Measurements from ENCODE around the gene NHSL2.

NHSL2 gene

DNA sequence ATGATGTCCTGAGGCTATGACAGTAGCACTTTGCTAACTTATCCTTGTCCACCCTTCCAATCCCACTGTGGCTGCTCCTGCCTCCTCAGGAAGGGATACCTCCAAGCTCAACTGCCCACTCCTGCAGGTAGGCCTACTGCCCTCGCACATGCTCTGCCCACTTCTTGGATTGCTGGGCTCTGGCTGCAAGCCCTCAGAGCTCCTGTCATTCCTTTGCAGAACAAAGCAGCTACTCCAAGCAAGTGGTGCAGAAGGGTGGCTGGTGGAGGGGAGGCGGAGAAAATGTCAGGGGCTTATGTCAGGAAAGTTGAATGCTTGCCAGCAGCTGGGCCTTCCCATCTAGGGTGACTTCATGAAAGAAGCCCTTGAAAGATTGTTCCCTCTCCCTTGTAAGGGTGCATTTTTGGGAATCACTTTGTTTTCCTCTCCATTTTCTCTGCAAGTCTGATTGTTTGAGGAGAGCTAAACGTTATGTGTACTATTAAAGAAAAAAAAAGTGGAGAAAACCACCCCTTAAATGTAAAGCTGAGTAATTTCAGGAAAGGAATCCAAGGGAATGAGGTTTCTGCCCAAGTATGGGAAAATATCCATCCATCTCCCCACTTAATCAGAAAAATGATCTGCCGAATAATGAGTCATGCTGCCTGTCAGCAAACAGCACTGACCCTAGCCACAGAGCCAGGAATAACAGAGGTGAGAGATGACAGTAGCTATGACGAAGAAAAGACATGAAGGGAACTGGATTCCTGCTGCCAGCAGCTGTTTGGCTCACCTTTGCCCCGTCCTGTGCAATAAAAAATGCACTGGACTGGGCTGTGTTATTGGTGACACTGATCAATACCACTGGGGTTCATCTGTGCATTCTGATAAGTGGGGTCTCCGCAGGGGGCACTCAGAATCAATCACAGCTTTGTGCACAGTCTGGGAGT is 119.1 kb downstream of the NHSL2 start:
- ChIA-PET CTCF (no interaction called here), POLR2A (ENCODE audit: low non-redundant PET) (no interaction called here)
- DNase-seq (ENCODE audit: low spot score) = peak; percentile 53
- H3K27ac ChIP-seq = no peak overlapping the region
- TF ChIP-seq CTCF (conservative IDR thresholded peaks at IDR 0.05; ENCODE audit: low read depth) = no peak

- H3K27ac ChIP-seq = no peak overlapping the region
- no peak for TF ChIP-seq CTCF (conservative IDR thresholded peaks at IDR 0.05; ENCODE audit: low read depth)
- ChIA-PET CTCF (no interaction called here), POLR2A (ENCODE audit: low non-redundant PET) (no interaction called here)
- DNase-seq (ENCODE audit: low spot score) = no peak
These were observed 119.8 kb downstream of the NHSL2 start for GRCh38 chrX:72030431-72030830.

DNA sequence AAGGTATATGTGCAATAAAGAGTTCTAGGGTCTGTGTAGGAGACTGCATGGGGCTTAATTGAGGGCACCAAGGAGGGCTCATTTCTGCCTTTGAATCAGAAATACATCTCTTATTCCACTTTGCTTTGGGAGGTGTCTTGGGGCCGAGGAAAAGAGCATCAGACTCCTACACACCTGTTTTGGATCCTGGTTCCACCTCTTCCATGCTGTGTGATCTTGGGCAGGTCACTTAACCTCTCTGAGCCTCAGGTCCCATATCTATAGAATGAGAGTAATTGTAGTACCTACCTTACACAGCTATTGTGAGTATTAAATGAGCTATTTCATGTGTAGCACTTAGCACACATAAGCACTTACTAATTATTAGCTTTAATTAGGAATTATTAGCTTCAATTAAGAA is 120.5 kb downstream of the NHSL2 start:
- ChIA-PET POLR2A (ENCODE audit: low non-redundant PET) (no interaction called here), CTCF (no interaction called here)
- TF ChIP-seq CTCF (conservative IDR thresholded peaks at IDR 0.05; ENCODE audit: low read depth) = no peak
- H3K27ac ChIP-seq = no peak overlapping the region
- no peak for DNase-seq (ENCODE audit: low spot score)

GRCh38 chrX:72031634-72032033 is 121.0 kb downstream of the NHSL2 start:
- CTCF ChIA-PET = no interaction called here
- POLR2A ChIA-PET (ENCODE audit: low non-redundant PET) = no interaction called here
- no peak overlapping the region for H3K27ac ChIP-seq
- TF ChIP-seq CTCF (conservative IDR thresholded peaks at IDR 0.05; ENCODE audit: low read depth) = no peak
- DNase-seq (ENCODE audit: low spot score) = no peak

- CTCF ChIA-PET = no interaction called here
- no peak for TF ChIP-seq CTCF (conservative IDR thresholded peaks at IDR 0.05; ENCODE audit: low read depth)
- H3K27ac ChIP-seq = no peak overlapping the region
- no peak for DNase-seq (ENCODE audit: low spot score)
- POLR2A ChIA-PET (ENCODE audit: low non-redundant PET) = no interaction called here
These were observed 127.0 kb downstream of the NHSL2 start for GRCh38 chrX:72037601-72038000.

- no peak for TF ChIP-seq CTCF (conservative IDR thresholded peaks at IDR 0.05; ENCODE audit: low read depth)
- POLR2A ChIA-PET (ENCODE audit: low non-redundant PET) = no interaction called here
- no peak overlapping the region for H3K27ac ChIP-seq
- CTCF ChIA-PET = no interaction called here
- no peak for DNase-seq (ENCODE audit: low spot score)
These were observed 127.4 kb downstream of the NHSL2 start for GRCh38 chrX:72038016-72038415.

Data from RWPE1 (cell line).